NCI-H526 (cell line): Measurements from ENCODE around the gene LONRF3.
A peak's percentile ranks its signal among the peaks of the same experiment; 100 is the strongest.

Source experiments
- DNase-seq, 2 experiments: peaks; one replicate each; lab custom pipeline; 2025; lab: John Stamatoyannopoulos, UW

The LONRF3 gene

DNA sequence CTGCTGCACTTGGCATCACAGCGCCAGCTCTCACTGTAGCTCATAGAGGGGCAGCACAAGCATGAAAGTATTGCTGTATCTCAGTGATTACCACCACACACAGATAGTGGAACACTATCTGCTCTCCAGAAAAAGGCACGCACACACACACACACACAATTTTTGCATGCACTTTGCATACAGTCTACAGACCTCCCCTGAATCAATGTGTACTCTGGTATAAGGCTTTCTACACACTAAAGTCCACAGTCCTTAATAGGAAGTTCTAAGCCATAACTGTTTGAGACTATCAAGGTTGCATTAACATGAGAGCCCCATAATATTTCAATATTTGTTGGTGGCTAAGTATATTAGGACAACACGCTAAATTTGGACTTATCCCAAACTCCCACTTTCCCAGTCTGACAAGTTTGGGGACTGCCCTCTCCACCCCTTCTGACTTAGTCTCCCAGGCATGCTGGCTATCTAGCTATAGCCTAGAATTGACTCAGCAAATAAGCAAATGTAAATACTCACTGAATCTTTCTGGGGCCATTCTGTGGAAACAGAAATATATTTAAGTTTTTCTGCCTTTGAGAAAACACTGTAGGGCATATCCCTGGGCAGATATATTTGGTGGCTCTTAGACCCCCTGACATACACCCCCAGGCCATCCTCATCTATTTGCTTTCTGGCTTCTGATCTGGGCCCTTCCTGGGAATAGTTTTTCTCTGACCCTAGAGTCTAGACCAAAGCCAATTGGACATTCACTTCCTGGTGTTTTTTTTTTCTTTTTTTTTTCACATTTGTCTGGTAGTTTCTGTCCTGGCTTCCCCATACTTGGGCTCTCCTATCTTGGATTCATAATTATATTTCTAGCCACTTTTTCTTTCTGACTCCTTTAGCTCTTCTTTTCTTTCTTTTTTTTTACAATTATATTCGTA is 62.0 kb downstream of the LONRF3 start:
- peak; percentile 69 to 80 for DNase-seq

DNA sequence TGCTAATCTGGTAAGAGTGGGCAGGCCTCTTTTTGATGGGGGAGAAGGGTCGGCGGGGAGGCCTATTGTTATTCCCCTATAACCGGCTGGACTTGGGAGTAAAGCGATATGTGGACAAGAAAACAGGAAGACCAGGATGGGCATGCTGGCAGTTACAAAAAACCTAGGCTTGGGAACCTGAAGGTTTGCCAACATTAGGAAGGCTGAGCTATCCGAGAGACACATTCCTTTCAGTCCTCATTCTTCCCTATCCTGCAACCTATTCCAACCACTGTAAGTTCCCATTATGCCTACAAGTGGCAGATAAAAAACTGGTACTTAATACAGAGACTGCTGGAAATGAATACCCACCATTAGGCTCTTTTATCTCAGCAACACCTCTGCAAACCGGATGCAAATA is 66.0 kb downstream of the LONRF3 start:
- no peak for DNase-seq

DNA sequence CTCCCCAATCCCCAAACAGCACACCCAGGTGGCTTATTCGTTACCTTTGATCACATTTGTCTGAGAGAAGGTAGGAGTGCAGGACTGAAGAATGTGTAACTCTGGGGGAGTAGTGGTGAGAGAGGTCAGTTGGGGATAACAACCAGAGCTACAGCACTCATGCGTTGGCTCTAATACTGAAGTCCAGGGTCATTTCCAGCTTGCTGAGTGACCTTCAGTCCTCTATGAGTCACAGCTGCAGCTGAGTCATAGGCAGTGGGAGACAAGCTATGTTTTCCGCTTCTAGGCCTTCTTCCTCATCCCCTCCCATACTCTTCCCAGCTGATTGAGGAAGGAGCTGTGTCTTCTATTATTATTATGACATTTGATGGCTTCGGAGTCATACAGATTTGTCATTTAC is 66.8 kb downstream of the LONRF3 start:
- DNase-seq: no peak

DNA sequence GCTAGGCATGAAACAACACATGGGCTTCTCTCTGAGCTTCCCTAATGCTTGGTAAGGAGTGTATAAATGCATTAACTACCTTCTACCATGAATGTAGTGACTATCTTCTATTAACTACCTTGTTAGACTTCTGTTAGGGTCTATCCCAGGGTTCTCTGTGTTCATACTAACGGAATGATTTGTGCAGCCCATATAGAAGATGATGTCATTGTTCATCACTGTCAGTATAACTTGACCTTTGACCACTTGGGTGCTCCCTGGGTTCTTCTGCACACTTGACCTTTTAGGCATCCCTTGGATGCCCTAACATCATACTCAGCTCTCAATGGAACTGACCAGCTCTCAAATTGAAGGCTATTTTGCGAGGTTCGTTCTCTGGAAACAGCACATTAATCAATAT is 67.6 kb downstream of the LONRF3 start:
- no peak for DNase-seq

DNA sequence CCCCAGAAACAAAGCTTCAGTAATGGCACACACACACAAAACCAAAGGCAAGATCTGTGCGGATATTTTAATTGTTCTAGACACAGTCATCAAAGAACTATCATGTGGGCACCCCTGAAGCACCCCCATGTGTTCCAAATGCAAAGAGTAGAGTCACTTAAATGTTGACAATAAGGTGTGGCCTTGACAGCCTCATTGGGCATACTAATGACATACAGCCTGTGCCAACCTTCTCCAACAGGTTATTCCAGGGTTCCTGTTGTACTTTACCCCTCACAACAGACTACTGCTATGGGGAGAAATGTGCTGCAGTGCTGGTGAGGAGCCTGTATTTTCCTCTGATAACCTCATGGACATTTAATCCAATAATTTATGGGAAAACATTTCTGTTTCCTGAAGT is 68.6 kb downstream of the LONRF3 start:
- no peak for DNase-seq

DNA sequence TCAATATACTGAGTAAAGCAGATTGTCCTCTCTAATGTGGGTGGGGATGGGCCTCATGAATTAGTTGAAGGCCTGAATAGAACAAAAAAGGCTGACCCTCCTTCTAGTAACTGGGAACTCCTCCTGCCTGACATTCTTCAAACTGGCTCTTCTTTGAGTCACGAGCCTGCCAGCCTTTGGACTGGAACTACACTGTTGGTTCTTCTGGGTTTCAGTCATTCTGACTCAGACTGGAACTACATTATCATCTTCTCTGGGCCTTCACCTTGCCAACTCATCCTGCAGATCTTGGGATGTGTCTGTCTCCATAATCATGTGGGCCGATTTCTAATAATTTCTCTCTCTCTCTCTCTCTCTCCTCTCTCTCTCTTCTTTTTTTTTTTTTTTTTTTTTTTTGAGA is 71.5 kb downstream of the LONRF3 start:
- DNase-seq: no peak

DNA sequence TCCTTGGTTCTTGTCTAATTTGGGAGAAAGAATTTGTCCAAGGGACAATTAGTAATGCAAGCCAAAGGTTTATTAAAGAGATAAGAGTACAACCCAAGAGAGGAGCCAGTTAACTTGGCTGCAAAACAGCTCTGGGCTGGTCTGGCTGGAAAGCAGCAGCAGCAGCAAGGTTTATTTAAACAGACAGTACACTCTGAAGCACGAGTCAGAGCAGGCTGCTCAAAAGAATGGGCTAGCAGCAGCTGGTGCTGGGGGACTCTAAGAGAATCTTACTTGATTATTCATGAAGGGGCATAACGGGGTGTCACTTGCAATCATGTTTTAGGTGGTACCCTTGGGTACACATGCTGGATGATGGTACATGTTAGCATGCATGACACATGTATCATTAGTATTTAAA is 81.3 kb downstream of the LONRF3 start:
- no peak for DNase-seq

DNA sequence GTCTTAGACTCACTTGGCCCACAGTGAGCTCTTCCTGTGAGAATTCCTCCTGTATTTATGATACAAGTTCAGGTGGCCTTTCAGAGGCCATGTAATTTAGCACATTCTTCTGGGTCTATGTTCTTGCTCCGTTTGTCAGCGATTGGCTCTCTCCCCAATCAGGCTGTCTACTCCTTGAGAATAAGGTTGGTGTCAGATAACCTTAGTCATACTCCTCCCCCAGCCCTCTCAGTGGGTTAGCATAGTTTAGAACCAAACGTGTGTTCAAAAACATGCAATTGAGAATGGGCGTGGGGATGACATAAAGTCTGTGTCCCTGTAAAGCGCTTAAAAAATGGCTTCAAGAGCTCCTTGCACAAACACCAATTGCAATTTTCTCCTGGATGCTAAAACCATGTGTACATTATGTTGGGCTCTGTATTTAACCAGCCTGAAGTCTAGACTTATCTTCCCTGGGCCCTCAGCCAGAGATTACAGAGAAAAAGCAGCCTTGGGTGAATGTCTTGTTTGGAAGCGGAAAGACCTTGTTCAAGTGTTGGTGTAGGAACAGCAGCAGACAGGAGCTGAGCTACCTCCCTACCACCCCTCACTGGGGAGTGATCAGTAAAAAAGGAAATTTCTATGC is 88.4 kb downstream of the LONRF3 start:
- DNase-seq: no peak

DNA sequence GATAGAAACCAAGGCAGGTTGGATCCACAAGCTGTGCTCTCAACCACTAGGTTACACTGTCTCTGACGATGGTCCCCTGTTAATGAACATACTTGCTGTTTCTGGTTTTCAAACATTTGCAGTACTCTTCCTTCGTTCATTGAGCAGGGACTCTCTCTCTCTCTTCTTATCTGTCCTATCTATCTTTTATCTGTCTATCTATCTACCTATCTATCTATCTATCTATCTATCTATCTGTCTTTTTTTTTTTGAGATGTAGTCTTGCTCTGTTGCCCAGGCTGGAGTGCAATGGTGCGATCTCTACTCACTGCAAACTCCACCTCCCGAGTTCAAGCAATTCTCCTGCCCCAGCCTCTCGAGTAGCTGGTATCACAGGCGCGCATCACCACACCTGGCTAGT is 89.0 kb downstream of the LONRF3 start:
- no peak for DNase-seq

DNA sequence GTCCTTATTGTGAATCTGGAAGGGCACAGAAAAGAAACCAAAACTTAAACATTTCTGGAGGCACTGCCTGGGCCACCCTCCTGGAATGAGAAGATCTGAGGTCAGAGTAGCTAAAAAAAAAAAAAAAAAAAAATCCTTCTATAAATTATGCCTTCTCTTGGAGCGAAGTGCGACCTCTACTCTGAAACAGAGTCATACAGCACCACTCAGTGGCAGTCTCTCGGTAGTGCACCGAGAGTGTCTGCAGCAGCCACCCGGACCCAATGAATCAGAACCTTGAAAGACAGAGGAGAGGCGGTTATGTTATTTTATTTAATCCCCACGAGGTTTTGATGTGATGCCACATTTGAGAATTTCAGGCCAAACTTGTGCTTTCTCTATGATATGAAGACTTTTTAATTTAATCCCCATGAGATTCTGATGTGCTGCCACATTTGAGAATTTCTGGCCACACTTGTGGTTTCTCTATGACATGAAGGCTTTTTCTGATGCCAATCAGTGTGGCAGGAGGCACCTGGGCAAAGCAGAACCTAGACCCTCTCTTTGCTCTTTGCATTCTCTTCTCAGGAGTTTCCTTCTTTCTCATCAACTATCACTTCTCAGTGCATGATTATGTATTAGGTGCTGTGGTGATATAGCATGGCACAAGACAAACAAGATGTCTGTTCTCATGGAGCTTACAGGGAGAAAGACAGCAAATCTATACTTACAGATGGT is 92.8 kb downstream of the LONRF3 start:
- DNase-seq: peak; percentile 11 to 55
